ENCODE data around the gene NEGR1.
A peak's percentile ranks its signal among the peaks of the same experiment; 100 is the strongest.

Gene NEGR1

DNA sequence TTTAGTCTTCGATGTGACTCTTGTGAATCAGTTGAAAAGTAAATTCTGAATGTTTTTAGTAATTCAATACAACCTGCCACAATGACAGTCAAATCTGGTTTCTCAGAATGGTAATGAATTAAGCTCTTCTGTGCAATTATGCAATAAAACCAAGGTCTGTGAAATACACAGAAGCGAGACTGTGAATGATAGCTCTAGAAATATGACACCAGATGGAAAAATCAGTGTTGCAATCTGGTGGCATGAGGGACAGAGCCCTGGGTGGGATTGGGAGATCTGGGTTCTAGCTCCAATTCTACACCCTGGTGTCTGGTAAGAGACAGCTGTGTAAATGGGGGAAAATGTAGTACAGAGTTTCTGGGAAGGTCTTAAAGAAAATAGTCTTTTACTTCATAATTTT lies 615.1 kb downstream of the NEGR1 start:
- DNase-seq = peak; percentile 89

DNA sequence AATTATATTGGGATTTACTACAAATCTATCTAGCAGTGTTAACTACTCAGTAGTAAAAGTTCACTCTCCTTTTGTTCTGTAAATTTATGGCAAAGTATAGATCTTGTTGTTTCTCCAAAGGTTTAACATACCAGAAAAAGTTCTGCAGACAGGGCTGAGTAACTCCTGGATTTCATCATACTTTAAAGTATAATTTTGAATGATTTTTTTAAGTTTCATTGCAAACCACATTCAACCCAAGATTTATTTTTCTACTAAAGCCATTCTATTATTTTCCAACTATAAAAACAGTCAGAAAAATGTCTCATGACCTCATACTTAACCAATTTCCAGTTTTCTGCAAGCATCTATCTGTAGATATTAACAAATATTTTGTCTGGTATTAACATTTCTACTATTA lies 615.7 kb downstream of the NEGR1 start:
- DNase-seq = no peak

DNA sequence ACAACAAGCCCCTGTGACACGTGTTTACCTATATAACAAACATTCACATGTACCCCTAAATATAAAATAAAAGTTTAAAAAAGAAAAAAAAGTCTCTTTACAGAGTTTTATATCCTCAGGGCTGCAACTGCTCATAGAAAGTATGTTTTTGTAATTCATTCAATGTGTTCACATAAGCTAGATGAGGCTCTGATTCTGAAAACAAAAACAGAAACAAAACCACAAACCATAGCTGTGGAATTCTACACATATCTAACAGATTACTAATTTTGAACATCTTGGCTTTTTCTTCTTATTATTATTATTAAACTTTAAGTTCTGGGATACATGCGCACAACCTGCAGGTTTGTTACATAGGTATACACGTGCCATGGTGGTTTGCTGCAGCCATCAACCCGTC lies 621.9 kb downstream of the NEGR1 start:
- DNase-seq = no peak

DNA sequence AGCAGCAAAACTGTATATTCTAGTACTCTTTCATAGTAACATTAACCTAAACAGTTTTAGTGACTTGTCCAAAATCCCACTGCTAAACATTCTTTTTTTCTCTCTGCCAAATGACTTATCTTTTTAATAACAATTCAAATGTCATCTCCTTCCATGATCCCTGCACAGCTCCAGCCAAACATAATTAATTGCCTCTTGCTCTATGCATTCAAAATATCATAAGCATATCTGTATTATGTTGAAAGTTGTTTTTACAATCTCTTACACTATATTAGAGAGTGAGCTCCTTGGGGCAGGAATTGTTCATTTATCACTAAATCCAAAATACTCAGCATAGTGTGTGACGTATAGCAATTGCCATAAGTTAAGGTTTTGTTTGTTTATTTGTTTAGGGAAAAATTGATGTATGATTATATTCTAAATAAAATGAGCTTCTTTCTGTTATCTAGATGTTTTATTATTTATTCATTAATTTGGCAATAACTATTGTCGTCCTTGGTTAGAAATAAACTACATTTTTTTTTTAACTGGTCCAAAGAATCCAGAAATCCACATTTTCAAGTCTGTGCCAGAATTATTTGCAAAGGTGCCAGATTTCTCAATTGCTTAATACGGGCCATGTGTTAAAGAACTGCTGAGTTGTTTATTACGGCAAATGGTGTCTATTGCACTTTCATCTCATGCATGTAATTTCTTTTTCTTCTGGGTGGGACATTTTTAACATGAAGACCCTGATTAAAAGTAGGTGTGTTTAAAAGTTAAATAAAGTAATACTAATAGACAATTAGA lies 624.3 kb downstream of the NEGR1 start:
- no peak for DNase-seq

DNA sequence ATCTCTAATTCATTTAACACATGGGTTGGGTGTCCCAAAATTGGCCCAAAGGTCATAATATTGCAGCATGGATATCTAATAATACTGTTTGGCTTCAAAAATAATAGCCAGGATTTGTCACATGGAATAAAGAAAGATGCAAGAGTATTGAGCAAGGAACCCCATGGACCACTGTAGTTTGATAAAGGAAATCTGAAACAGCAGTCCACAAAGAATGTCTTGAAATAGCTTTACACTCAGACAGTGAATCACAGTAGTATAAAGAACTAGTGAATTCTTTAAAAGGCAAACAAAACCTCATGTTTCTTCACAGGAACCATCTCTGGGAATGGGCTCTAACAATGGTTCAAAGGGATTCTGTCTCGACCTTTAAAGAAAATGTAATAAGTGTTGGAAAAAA lies 625.4 kb downstream of the NEGR1 start:
- DNase-seq = no peak

DNA sequence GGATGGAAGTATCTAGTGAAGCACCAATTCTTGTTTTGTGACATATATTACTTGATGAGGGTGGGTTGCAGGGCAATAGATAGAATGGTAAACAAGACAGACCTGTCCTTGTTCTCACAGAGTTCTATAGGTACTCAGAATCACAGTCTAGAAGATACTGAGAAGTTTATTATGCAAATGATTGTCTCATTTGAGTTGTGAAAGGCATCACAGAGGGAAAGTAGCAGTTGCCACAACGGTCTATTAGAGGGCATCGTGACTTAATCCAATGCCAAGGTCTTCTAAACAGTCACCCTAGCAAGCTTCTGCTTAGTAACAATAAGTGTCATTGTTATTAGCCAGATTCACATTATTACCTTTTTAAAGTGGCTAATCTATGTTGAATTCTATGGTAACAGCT lies 626.7 kb downstream of the NEGR1 start:
- DNase-seq = no peak

DNA sequence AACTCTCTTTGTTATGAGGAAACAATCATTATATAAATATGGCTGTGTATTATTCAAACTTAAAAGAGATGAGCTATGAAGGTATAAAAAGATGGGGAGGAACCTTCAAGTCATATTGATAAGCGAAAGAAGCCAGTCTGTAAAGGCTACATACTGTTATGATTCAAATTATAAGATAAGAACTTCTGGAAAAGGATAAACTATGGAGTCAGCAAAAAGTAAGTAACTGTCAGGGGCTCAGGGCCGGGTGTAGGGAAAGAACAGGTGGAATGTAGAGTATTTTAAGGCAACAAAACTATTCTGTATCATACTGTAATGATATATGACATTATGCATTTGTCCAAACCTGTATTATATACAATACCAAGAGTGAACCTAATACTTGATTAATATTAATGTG lies 628.4 kb downstream of the NEGR1 start:
- DNase-seq = no peak

DNA sequence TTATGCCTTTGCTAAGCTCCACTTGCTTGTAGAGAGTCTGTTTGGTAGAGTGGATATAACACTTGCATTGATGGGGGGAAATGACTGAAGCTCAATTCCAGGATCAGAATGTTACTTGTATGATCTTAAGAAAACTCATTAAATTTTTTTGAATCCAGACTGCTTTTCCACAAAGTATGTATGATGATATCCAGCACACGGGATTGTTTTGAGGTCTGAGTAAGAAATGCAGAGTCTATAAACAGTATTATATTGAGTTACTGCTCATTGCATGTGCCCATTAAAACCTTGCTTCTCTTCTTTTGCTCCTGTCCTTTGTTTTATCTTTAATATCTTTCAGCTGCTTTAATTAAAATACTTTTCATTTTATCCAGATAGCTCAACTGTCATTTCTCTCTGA lies 631.1 kb downstream of the NEGR1 start:
- no peak for DNase-seq

DNA sequence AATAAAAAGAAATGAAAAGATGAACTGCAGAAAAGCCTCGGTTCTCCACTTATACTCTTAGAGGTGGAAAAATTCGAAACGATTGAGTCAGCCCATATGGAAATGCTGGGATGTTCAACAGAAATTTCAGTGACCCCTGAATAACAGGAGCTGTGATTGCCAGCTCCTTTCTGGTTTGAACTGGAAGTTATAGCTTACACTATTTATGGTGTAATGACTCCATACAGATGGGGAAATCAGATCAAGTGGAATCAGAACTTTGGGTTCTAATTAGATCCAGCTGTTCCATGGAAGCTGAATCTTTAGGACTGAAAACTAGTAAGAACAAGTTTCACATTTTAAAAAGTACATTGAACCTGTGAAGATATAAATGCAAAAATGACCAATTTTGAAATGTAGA lies 632.2 kb downstream of the NEGR1 start:
- DNase-seq = peak; percentile 36

DNA sequence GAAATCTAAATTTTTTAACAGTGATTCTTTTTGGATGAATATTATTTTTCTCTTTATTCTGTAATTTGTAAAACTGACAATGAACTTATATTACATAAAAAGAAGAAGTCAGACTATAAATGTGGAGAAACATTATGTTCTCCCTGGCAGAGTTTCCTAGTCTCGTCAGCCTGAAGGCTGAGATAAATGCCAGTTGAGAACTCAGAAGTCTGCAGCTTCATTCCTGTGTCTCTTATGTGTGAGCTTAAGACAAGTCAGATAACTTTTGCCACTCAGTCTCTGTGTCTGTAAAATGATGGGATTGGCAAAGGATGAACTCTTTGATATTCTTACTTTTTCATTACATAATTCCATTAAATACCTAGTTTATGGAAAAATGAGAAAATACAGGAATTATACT lies 632.7 kb downstream of the NEGR1 start:
- peak; percentile 1 for DNase-seq

DNA sequence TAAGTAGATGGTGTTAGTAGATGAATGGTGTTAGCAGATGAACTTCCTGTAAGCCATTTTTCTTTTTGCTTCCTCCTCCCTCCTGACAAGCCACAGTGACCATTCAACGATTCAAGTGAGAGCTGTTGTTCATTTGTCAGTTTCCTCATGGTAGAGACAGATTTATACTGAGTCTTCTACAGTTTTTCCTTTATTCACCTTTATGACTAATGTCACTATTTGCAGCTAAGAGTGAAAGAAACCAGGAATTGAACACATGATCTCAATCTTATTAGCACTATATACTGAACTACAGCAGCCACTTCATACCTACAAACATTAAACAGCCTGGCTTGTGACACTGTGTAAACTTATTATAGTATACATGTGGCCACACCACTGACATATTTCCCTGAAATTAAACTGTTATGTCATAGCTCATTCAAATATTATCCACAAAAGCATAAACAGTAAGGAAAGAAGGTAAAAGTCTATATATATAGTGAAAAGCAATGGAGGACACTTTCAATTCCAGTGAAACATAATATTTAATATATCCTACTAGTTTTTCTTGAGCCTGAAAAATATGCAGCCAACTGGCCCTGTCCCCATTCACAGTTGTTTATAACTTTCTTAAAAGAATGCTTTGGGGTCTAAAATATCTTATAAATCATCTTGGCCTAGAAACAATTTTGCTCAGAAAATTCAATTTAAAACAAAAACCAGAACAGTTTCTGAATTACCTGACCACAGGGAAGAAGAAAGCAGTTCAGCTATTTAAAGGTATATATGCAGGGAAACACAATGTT lies 634.6 kb downstream of the NEGR1 start:
- DNase-seq = no peak

DNA sequence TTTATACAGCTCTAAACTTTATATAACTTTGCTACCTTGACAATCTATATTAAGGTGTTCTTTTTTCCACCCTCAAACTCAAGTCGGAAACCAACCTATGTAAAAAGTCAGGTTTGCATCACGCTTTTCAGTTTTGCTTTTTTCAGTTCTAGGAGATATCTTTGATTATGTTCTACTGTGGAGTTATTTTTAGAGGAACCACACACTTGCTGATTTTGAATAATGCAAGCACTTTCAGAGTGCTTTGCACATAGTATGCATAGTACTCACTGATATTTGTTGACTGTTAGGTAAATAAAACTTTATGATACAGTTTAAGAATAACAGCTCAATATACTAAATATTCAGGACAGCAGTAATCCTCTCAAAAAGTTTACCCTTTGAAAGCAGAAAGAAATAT lies 637.3 kb downstream of the NEGR1 start:
- DNase-seq = no peak

DNA sequence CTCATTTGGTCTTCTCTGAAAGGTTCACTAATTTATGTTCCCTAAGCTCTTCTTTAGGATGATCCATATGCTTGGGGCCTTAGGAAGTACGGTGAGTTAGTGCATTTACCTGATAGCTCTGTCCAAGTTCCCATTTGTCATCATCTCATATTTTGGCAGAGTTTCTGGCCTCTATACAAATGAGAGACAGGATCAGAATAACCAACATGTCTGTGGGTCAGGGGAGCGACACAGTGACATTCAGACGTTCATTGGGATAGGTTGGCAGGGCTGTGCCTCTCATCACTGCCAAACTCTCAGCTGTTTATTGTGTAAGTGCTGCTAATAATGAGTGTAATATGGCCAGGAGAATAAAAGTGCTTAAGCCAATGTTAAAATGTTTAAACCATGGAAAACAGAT lies 640.4 kb downstream of the NEGR1 start:
- DNase-seq = no peak

DNA sequence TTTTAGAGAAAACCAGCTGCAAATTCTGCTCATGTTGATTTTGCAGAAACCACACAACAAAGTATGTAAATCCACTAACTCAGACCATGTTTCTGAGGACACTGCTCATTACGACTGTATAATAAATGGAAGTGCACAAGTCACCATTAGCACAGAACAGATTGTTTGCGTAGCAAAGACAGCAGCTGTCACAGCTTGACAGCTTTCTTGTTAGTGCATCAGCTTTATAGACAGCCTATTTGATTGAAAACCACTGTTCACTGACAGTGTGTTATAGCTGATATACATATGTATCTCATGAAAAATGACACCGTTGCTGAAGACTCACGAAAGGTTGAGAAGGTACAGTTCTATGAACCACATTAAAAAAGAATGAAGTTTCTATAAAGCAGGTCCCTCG lies 641.3 kb downstream of the NEGR1 start:
- peak; percentile 82 for DNase-seq

DNA sequence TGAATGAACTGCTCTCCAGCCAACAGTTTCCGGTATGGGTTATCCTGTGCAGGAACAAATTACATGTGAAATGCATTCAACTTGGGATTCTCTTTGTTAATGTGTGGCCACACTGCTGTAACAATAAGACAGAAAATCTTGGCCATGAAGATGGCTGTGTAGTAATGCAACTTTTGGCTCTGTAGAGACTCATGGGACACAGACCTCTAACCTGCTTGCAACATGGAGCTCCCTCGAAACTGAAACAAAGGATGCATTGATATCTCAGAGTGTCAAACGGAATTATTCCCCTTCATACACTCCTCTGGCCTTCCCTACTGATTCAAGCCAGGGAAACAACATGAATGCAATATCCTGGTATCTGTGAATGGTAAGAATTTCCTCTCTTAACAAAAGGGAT lies 642.2 kb downstream of the NEGR1 start:
- no peak for DNase-seq

DNA sequence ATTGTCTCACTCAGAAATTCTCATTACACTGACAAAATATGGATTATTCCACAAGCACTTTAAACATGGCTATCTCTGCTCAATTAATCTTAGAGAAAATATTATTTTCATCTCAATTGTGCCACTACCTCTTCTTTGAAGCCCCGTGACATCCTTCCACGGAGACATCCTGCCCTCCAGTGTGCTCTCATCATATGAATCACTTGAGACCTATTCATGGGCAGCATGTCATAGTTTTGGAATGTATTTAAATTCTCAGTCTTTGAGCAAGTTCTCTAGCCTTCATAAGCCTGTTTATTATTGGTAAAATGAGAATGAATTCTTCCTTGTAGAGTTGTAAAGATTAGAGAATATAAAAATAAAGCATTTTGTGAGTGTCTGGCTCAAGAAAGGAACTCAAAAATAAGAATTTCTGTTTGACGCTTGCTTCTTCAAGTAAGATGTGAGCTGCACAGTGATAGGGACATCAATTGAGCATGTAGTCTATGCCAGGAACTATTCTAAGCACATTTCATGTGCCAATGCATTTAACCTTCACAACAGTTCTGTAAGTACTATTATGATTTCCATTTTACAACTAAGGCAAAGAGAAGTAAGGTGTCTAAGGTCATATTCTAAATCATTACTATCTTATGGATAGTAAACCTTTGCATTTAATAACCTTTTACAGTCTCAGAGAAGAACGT lies 644.1 kb downstream of the NEGR1 start:
- DNase-seq = no peak

DNA sequence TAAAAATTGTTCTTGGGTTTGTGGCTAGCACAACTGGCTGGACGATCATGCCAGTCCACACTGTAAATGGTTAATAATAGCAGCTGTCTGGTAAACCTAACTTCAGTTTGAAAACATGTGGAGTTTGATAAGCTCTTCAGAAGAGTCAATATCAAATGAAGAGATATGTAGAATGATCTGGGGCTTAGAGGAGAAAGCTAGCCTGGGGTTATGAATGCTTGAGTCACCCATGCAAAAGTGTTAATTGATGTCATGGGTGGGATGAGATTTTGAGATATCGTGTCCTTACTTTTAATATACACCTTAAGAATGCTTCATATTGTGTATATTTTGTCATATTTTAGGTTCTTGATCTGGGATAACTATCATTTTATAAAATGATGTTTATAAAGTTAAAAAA lies 646.8 kb downstream of the NEGR1 start:
- no peak for DNase-seq

DNA sequence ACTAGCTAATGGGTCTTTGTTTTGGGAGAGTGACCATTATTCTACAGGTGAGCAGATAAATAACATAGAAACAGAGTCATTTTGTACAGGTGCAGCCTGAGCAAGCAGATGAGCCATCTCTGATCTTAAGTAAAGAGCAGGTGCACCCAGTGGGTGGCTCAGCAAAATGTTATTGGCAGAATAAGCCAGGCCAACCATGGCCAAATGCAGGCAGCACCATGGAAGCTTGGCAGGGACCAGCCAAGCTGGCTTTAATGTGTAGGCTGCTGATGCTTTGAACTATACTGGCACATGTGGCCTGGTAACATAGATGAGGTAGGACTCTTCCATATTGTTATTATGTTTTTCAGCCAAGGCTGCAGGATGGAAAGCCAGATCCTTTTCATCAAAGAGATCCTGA lies 648.2 kb downstream of the NEGR1 start:
- peak; percentile 76 for DNase-seq

DNA sequence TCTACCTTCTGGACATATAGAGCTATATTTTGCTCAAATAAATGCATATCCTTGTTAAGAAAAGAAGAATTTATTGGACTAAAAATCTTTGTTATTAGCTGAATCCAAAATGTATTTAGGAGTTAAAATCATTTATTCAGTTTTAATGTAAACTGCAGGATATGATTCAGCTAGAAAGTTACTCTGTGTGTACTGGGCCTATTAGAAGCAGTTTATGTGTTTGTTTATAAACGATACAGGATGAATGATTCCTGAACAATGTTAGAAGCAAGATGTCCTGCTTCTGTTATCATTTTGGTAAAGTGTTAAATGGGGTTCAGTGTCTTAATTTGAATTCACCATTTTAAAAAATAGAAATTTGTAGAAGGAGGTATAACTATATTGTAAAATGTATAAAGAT lies 652.3 kb downstream of the NEGR1 start:
- no peak for DNase-seq

DNA sequence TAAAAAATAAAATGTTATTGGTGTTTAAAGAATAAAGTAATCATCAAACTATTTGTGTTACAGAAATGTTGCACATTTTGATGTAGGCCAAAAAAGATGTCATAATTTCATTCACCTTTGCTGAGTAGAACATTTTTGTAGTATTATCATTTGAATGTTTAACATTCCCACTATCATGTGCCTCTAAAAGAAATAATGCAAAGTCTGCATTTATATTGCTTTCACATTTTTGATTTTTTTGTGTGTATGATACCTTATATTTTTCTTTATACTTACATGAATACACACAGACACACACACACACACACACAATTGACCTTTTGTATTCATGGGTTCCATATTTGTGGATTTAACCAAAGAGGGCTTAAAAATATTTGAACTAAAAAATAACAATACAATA lies 657.3 kb downstream of the NEGR1 start:
- no peak for DNase-seq

DNA sequence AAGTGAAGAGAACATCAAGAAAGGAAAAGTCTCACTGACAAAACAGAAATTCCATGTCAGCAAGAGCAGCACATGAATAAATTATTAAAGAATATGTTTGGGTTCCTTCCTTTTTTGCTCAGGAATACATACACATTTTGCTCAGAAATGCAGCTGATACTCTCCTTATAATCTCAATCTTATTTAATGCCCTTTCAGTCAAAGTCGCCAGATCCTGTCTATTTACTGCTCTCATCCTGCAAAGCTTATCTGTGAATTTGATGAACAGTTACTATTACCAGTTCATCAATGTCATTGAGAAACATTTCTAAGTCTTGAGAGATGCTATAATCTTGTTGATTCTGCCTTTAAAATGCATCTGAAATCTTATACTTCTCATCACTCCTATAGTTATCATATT lies 658.5 kb downstream of the NEGR1 start:
- no peak for DNase-seq

DNA sequence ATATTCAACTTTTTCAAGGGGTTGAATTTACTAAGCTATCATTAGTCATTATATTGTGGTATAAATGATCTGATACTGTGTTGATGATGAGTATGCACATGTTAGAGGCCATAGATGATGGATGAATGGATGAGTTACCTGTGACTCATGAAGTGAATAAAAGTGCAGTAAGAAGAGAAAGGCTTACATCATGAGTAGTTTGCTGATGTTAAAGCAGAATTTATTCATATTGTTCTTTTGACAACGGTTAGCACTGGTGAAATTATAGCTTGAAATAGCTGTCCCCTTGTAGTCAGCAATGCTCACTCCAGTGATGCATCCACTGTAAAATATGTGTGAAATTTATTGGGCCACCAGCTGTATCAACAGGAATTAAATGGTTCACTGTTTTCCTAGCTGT lies 660.6 kb downstream of the NEGR1 start:
- DNase-seq = no peak

DNA sequence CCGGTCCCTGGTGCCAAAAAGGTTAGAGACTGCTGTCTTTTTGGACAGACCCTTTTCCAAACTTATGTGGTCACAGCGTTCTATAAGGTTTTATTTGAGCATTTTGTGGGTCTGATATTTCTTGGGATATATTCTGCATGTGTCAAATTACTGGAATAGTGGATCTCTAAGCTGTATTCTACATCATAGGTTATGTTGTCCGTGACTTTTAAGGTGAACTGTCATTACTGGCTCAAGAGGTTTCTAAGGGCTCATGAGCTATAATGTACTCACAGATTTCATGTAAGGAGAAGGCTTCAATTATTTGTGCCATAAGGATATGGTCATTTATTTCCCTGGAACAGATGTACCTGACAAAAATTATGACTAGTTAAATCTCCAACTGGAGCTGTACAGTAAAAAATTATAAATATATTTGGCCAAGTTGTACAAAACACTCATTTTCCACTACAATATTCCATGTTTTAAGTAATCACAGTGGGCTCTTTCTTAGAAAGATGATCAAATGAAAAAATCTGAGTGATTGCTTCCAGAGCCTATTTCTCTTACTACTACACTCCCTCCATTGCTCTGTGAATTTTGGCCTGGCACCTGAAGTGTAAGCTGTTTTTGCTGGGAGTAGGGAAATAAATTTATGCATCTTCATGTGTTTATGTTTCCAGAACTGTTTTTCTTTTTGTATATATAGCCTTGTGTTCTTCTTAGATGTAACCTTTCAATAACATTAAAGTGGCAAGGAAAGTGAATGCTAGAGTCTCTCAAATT lies 663.4 kb downstream of the NEGR1 start:
- DNase-seq = no peak
